ENCODE data around the gene RPL18.

Gene RPL18

GRCh38 chr19:48629599-48630295, 10.8 kb upstream of the RPL18 start:
- no peak for DNase-seq

GRCh38 chr19:48629297-48629598, 10.3 kb upstream of the RPL18 start:
- DNase-seq = no peak

GRCh38 chr19:48628486-48629296, 9.7 kb upstream of the RPL18 start:
- DNase-seq = no peak

GRCh38 chr19:48627865-48628314, 8.9 kb upstream of the RPL18 start:
- DNase-seq = no peak

GRCh38 chr19:48627201-48627864, 8.4 kb upstream of the RPL18 start:
- DNase-seq = no peak

DNA sequence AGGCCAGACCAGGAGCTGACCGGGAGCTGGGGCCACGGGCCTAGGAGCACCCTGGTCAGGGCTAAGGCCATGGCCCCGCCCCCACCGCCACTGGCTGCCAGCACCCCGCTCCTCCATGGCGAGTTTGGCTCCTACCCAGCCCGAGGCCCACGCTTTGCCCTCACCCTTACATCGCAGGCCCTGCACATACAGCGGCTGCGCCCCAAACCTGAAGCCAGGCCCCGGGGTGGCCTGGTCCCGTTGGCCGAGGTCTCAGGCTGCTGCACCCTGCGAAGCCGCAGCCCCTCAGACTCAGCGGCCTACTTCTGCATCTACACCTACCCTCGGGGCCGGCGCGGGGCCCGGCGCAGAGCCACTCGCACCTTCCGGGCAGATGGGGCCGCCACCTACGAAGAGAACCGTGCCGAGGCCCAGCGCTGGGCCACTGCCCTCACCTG, 6.9 kb upstream of the RPL18 start:
- no peak for DNase-seq

- no peak for DNase-seq
These were observed 6.1 kb upstream of the RPL18 start for GRCh38 chr19:48624791-48625723.

GRCh38 chr19:48624067-48624594, 5.2 kb upstream of the RPL18 start:
- DNase-seq = peak; percentile 68

- no peak for DNase-seq
These were observed 4.6 kb upstream of the RPL18 start for GRCh38 chr19:48623556-48624066.

DNA sequence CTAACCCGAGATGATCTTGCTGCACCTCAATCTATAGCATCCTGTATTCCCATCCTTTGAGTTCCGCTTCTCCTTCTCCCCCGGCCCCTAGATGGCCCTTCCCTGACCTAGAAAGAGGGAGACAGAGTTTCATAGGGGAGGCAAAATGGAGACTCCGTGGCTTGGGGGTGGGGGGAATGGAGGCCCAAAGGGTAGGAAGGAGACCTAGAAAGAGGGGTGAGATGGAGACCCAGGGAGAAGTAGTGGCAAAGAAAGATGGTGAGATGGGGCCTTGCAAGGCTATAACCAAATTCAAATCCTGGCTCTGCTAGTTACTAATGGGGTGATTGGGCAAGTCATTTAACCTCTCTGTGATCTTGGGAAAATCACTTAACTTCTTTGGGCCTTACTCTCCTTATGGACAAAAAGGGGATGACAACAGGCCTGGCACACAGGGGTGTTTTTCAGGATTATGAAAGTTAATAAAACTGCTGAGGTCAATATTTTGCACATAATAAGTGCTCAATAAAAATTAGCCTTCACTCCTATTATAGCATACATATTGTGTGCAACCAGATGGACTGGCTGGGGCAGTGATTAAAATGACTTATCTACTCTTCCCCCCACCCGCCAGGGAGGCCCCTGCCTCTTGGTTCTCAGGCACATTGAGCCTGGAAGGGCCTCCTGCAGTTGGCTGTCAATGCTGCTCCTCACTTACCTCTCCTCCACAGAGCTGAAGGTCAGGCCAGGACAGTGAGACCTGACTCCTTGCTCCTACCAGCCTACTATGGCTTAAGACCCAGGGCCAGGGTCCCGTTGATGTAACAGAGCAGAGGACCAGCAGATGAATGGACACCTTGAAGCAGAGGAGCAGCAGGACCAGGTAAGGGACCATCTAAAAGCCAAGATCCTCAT, 961 bp upstream of the RPL18 start:
- no peak for DNase-seq

GRCh38 chr19:48618278-48618915, 581 bp downstream of the RPL18 start:
- DNase-seq = no peak

GRCh38 chr19:48617146-48617937, 1.6 kb downstream of the RPL18 start:
- DNase-seq = no peak

GRCh38 chr19:48616491-48617056, 2.4 kb downstream of the RPL18 start:
- DNase-seq = no peak

GRCh38 chr19:48616041-48616436, 2.9 kb downstream of the RPL18 start:
- no peak for DNase-seq

DNA sequence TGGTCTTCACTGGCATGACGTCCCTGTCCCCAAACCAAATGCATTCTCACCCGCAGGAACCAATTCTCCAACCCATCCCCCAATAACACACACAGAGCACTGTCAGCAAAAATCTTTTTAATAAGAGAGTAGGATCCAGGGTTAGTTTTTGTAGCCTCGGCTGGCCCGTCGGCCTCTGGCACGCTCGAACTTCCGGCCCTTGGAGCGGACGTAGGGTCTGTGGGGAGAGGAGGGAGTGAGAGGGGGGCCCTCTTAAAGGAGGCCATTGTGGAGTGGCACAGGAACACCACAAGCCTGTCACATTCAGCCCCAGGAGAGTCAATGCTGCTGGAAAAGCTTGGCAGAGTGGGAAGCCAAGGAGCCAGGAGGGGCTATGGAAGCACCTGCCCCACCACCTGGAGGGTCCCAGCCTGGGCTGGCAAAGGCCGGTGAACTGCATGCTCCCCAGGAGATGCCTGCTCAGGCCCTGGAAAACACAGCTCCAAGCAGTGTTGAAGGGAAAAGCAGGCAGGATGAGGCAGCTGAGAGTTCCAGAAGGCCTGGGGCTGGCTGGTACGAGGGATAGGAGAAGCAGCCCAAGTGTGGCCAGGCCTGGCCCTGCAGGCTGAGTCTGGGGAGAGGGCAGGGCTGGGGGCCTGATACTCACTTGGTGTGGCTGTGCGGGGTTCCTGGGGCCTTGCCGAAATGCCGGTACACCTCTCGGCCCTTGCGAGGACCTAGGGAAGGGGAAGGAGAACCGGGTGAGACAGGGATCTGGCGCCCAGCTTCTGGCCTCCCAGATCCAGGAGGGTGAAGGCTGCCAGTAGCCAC, 3.5 kb downstream of the RPL18 start:
- no peak for DNase-seq

DNA sequence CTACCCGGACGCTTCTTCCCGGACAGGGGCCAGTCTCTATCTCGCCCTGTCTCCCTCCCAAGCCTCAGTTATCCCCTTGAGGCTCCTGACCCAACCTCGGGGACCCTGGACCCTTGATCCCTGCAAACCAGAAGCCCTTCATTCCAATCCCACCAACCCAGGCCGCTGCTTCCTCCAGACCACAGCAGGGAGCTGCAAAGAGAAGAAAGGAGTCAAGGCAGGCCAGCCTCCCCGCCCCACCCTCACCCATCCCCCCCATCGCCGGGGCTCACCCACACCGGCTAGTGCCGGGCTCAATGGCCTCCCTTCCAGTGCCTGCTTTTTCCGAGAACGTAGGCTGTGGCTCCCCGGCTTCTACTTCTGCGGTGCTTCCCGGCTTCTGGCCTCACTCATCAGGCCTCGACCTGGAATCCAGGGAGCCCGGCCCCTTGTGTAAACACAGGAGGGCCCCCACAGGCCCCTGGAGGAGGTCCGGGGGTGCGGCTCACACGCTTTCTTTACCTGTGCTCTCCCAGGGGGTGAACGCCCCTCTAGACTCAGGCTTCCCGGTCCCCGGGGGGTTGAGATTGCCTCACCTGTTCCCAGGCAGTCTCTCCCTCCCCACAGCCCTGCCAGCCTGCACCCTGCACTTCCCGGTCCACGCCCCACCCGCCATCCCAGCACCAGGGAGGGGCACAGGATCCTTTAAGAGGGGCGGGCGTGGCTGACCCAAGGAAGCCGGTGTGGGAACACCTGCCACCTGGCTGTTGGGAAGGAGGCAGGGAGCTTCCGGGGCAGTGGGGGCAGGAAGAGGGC, 4.3 kb downstream of the RPL18 start, which contains the start of gene FAM83E:
Gene FAM83E (minus strand): TSS at position 641 of the 795 bp plus-strand sequence. CDS start 1,704 bp downstream, outside the sequence.
- peak; percentile 71 for DNase-seq

- peak; percentile 48 for DNase-seq
These were observed 5.0 kb downstream of the RPL18 start for GRCh38 chr19:48613852-48614435.

Data from 8988T (cell line).